Panc1 (cell line): ENCODE measurements around the gene COMMD4. TPM values are rescaled to one million over a fixed set of nuclear protein-coding genes. Genes with fewer than 3 reads are reported as not detected.

Experiments
- ATAC-seq: fragments of 200-7000 bp; cut with Tn5 transposase; 2 replicates; pipeline ENCODE4 v1.9.1; 2020; ENCODE audit warnings: mild to moderate bottlenecking, moderate library complexity
- BruUV-seq: library from RNA; stranded (reverse); fragments of 400-500 nt; replicated peaks from 2 replicates; lab custom pipeline; 2021; lab: Mats Ljungman, UMichigan
- CTCF ChIA-PET: fragments of 300-600 bp; sonication (Branson Sonifier 250); formaldehyde crosslinking; loops from one replicate; lab custom pipeline; 2022; ENCODE audit warnings: antibody characterized with exemption; lab: Charles Lee
- POLR2A ChIA-PET: fragments of 300-600 bp; sonication (Branson Sonifier 250); formaldehyde crosslinking; loops from one replicate; lab custom pipeline; 2022; ENCODE audit warnings: antibody characterized with exemption; lab: Charles Lee
- DNase-seq: peaks from one replicate; pipeline ENCODE4 v3.0.0-alpha.2; 2010; ENCODE audit warnings: low read depth, low spot score
- H3K27ac ChIP-seq: 2 replicates; pipeline ENCODE4 v1.5.1; 2011; ENCODE audit warnings: mild to moderate bottlenecking, low read length, inconsistent platforms
- H3K27me3 ChIP-seq: fragments of 200-500 bp; sonication (Bioruptor generic); 2 replicates; pipeline ENCODE4 v1.6.0; 2014; ENCODE audit warnings: low read length, inconsistent platforms; ENCODE audit not compliant: control insufficient read depth, insufficient read depth
- H3K36me3 ChIP-seq: fragments of 200-500 bp; sonication (Bioruptor generic); 2 replicates; pipeline ENCODE4 v1.5.1; 2014; ENCODE audit warnings: inconsistent platforms, mild to moderate bottlenecking, low read length, moderate library complexity; ENCODE audit not compliant: control insufficient read depth, insufficient read depth
- H3K4me1 ChIP-seq: 2 replicates; pipeline ENCODE4 v1.5.1; 2011; ENCODE audit warnings: inconsistent platforms, mild to moderate bottlenecking, low read length, moderate library complexity; ENCODE audit not compliant: control insufficient read depth, insufficient read depth
- H3K4me3 ChIP-seq, 2 experiments: 2 replicates each; pipeline ENCODE4 v1.5.1; 2011 to 2012; ENCODE audit warnings: low read depth in 2 of 2, low read length in 2 of 2, mild to moderate bottlenecking in 2 of 2, inconsistent platforms in 1 of 2, moderate library complexity in 1 of 2
- H3K9me3 ChIP-seq: fragments of 200-500 bp; sonication (Bioruptor generic); 2 replicates; pipeline ENCODE4 v1.5.1; 2014; ENCODE audit warnings: low read depth, mild to moderate bottlenecking, inconsistent platforms, low read length, moderate library complexity; ENCODE audit not compliant: control insufficient read depth, insufficient read depth
- CTCF ChIP-seq: fragments of 450-650 bp; IDR thresholded peaks from 2 replicates; pipeline ENCODE4 v1.5.1; 2017; ENCODE audit warnings: mild to moderate bottlenecking
- POLR2AphosphoS5 ChIP-seq: IDR thresholded peaks from 2 replicates; pipeline ENCODE4 v1.6.1; 2012; ENCODE audit warnings: mild to moderate bottlenecking, low read depth, low read length, moderate library complexity
- SIN3A ChIP-seq: IDR thresholded peaks from 2 replicates; pipeline ENCODE4 v1.6.1; 2012; ENCODE audit warnings: low read depth, mild to moderate bottlenecking, low read length, moderate library complexity, borderline replicate concordance; ENCODE audit not compliant: insufficient read depth
- TCF7L2 ChIP-seq: IDR thresholded peaks from 2 replicates; pipeline ENCODE4 v1.6.1; 2011; ENCODE audit warnings: mild to moderate bottlenecking, low read depth, low read length, inconsistent platforms
- in situ Hi-C: cut with HindIII; loops from 2 replicates; pipeline ENCODE4 v1.10.0; 2016; ENCODE audit warnings: low sequenced_read_pairs, low pct_unique_long_range_greater_than_20kb
- intact Hi-C: fragments of 100-400 bp; cut with micrococcal nuclease; formaldehyde crosslinking; loops from one replicate; pipeline ENCODE4 v1.10.0; 2022; ENCODE audit not compliant: unreplicated experiment
- total RNA-seq: library from RNA; stranded (reverse); gene quantifications from one replicate; pipeline ENCODE4 v1.2.1, GENCODE V29; 2021; ENCODE audit not compliant: unreplicated experiment
- TF ChIP-seq, protein P1 (sequence below), 2 experiments: IDR thresholded peaks; 2 replicates each; pipeline ENCODE4 v1.6.1; 2011 to 2012; ENCODE audit warnings: low read depth in 2 of 2, control low read depth in 1 of 2, low read length in 1 of 2, mild to moderate bottlenecking in 1 of 2, moderate library complexity in 1 of 2; ENCODE audit not compliant: insufficient read depth in 1 of 2

Gene COMMD4
- total RNA-seq, 1 experiment from 2014 or later = 250 TPM

- intact Hi-C loops (no loop called here), in situ Hi-C loops (no loop called here)
- Histone ChIP-seq H3K27me3 (no peaks in the 10 kb centered on the region), H3K27ac (no peak overlapping the region), H3K4me1 (peaks cover 15% of the 10 kb centered on the region), H3K36me3 (peaks cover 20% of the 10 kb centered on the region), H3K4me3 (no peak overlapping the region), H3K9me3 (no peaks in the 10 kb centered on the region)
- BruUV-seq = no TSS peak
- ATAC-seq = no peak
- ChIA-PET CTCF (interaction anchor here (0.6 kb wide), 1 partner anchor 178 kb away, joined by 3 read pairs; no protein-coding TSS in a partner anchor), POLR2A (interaction anchor here (0.6 to 0.7 kb wide), 3 partner anchors 19 to 80 kb away, joined by 3 to 6 read pairs (median 6); no protein-coding TSS in a partner anchor)
- DNase-seq = no peak
- no peak for TF ChIP-seq POLR2AphosphoS5
- TF ChIP-seq CTCF = no peak
- no peak for TF ChIP-seq TCF7L2
- TF ChIP-seq, protein P1, sequence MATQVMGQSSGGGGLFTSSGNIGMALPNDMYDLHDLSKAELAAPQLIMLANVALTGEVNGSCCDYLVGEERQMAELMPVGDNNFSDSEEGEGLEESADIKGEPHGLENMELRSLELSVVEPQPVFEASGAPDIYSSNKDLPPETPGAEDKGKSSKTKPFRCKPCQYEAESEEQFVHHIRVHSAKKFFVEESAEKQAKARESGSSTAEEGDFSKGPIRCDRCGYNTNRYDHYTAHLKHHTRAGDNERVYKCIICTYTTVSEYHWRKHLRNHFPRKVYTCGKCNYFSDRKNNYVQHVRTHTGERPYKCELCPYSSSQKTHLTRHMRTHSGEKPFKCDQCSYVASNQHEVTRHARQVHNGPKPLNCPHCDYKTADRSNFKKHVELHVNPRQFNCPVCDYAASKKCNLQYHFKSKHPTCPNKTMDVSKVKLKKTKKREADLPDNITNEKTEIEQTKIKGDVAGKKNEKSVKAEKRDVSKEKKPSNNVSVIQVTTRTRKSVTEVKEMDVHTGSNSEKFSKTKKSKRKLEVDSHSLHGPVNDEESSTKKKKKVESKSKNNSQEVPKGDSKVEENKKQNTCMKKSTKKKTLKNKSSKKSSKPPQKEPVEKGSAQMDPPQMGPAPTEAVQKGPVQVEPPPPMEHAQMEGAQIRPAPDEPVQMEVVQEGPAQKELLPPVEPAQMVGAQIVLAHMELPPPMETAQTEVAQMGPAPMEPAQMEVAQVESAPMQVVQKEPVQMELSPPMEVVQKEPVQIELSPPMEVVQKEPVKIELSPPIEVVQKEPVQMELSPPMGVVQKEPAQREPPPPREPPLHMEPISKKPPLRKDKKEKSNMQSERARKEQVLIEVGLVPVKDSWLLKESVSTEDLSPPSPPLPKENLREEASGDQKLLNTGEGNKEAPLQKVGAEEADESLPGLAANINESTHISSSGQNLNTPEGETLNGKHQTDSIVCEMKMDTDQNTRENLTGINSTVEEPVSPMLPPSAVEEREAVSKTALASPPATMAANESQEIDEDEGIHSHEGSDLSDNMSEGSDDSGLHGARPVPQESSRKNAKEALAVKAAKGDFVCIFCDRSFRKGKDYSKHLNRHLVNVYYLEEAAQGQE (IDR thresholded peaks at IDR 0.05; ENCODE audit: insufficient read depth in 1 of 2, low read depth in 2 of 2, low read length in 1 of 2) = no peak
- TF ChIP-seq SIN3A = no peak
Measured at GRCh38 chr15:75369897-75370581, 34.2 kb downstream of the COMMD4 start.

DNA sequence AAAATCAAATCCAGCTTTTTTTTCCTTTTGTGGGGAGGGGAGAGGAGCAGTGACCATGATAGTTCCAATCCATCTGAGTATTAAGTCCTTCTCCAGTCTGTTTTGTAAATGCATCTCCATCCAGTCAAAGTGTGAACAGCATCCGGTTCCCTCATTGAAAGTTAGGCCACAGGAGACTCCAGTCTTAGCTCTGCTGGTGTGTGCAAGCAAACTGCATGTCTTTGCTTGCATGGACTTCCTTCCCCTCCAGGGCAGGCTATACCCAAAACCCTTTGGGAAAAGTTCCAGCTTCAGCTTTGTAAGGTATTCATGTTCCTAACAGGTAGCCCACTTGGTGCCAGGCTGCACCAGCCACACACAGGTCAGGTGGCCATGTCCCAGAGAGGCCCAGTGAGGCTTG, 35.6 kb downstream of the COMMD4 start:
- Histone ChIP-seq H3K4me1 (peaks cover 15% of the 10 kb centered on the region), H3K27ac (no peak overlapping the region), H3K4me3 (no peak overlapping the region), H3K9me3 (no peaks in the 10 kb centered on the region), H3K36me3 (peaks cover 31% of the 10 kb centered on the region), H3K27me3 (no peaks in the 10 kb centered on the region)
- no peak for ATAC-seq
- BruUV-seq = no TSS peak
- intact Hi-C loops (no loop called here), in situ Hi-C loops (no loop called here)
- POLR2A ChIA-PET = no interaction called here
- TF ChIP-seq CTCF (no peak), SIN3A (no peak), POLR2AphosphoS5 (peak; percentile 24; the same call in 1 of the 2 replicates)
- CTCF ChIA-PET = no interaction called here
- DNase-seq = no peak
